ENCODE results near the gene ASTN1.

Gene ASTN1

GRCh38 chr1:177106196-177106595 lies 58.3 kb downstream of the ASTN1 start:
- TF ChIP-seq, protein P1, sequence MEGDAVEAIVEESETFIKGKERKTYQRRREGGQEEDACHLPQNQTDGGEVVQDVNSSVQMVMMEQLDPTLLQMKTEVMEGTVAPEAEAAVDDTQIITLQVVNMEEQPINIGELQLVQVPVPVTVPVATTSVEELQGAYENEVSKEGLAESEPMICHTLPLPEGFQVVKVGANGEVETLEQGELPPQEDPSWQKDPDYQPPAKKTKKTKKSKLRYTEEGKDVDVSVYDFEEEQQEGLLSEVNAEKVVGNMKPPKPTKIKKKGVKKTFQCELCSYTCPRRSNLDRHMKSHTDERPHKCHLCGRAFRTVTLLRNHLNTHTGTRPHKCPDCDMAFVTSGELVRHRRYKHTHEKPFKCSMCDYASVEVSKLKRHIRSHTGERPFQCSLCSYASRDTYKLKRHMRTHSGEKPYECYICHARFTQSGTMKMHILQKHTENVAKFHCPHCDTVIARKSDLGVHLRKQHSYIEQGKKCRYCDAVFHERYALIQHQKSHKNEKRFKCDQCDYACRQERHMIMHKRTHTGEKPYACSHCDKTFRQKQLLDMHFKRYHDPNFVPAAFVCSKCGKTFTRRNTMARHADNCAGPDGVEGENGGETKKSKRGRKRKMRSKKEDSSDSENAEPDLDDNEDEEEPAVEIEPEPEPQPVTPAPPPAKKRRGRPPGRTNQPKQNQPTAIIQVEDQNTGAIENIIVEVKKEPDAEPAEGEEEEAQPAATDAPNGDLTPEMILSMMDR (IDR thresholded peaks at IDR 0.05; ENCODE audit: low read depth, low read length, missing control alignments) = no peak
- no peak overlapping the region for H3K4me3 ChIP-seq (ENCODE audit: low read depth, low read length)
- DNase-seq (ENCODE audit: low read depth) = no peak
- in situ Hi-C loops (cut with HindIII; ENCODE audit: low sequenced_read_pairs) = no loop called here

DNA sequence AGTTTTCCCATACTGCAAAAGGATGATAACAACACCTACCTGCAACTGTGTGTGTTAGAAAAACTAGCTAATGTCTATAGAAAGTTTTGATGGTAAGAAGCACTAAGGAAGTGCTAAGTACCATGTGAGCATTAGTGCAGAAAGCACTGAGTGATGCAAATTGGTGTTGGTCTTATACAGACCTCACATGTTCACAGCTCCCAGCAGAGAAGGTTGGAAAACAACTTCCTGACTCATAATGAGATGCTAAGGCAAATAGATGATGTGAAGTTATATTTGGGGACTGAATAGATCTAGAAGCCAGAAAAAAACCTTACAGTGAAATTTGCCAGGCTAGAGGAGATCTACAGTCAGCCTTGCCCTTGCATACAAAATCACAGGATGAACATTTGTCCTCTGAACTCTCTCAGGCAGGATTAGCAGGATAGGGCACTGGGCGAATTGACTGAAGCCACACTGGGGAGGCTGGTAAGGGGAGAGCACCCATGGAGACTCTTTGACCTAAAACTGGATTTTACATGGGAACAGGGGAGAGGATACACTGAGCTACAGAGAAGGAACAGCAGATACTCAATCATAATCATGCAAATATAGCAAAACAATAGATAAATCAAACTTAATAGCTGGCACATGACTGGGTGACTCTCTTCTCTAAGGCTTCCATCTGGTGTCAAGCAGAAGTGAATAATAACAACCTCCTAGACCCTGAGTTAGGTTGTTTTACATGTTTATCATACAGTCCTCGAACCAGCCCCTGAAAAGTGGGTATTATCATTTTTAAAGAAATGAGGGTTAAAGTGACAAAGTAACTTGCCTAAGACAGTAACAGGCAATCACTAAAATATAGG lies 61.3 kb downstream of the ASTN1 start:
- TF ChIP-seq, protein P1 (IDR thresholded peaks at IDR 0.05; ENCODE audit: low read depth, low read length, missing control alignments) = no peak
- no peak overlapping the region for H3K4me3 ChIP-seq (ENCODE audit: low read depth, low read length)
- in situ Hi-C loops (cut with HindIII; ENCODE audit: low sequenced_read_pairs) = no loop called here
- DNase-seq (ENCODE audit: low read depth) = no peak

DNA sequence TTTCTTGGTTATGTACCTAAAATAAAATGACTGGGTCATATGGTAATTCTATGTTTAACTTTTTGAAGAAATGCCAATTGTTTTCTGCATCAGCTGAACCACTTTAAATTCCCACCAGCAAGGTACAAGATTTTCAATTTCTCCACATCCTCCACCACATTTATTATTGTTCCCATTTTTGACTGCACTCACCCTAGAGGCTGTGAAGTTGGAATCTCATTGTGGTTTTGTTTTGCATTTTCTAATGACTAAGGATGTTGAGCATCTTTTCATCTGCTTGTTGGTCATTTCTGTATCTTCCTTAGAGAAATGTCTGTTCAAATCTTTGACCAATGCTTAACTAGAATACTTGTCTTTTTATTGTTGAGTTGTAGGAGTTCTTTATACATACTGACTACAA lies 72.5 kb downstream of the ASTN1 start:
- TF ChIP-seq, protein P1 (IDR thresholded peaks at IDR 0.05; ENCODE audit: low read depth, low read length, missing control alignments) = no peak
- DNase-seq (ENCODE audit: low read depth) = no peak
- no peak overlapping the region for H3K4me3 ChIP-seq (ENCODE audit: low read depth, low read length)
- in situ Hi-C loops (cut with HindIII; ENCODE audit: low sequenced_read_pairs) = no loop called here

GRCh38 chr1:177091040-177091439 lies 73.5 kb downstream of the ASTN1 start:
- no peak overlapping the region for H3K4me3 ChIP-seq (ENCODE audit: low read depth, low read length)
- in situ Hi-C loops (cut with HindIII; ENCODE audit: low sequenced_read_pairs) = no loop called here
- TF ChIP-seq, protein P1 (IDR thresholded peaks at IDR 0.05; ENCODE audit: low read depth, low read length, missing control alignments) = no peak
- no peak for DNase-seq (ENCODE audit: low read depth)

DNA sequence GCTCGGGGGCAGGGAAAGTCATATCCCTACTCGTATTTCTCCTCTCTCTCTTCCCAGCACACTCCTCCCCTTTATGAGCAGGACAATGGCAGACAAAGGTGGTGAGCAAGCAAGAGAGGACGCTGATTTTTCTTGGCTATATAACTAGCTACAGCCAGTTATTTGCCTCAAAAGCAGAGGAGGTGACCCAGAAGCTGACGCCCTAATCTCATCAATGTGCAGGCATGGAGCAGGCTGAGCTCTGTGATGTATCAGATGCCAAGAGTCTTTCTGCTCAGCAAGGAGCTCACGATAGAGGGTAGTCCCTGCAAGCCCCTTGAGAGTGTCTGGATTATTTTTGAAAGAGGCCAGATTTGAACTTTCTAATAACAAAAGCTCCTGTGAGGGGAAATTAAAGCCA lies 75.5 kb downstream of the ASTN1 start:
- in situ Hi-C loops (cut with HindIII; ENCODE audit: low sequenced_read_pairs) = no loop called here
- TF ChIP-seq, protein P1 (IDR thresholded peaks at IDR 0.05; ENCODE audit: low read depth, low read length, missing control alignments) = no peak
- no peak overlapping the region for H3K4me3 ChIP-seq (ENCODE audit: low read depth, low read length)
- DNase-seq (ENCODE audit: low read depth) = no peak

DNA sequence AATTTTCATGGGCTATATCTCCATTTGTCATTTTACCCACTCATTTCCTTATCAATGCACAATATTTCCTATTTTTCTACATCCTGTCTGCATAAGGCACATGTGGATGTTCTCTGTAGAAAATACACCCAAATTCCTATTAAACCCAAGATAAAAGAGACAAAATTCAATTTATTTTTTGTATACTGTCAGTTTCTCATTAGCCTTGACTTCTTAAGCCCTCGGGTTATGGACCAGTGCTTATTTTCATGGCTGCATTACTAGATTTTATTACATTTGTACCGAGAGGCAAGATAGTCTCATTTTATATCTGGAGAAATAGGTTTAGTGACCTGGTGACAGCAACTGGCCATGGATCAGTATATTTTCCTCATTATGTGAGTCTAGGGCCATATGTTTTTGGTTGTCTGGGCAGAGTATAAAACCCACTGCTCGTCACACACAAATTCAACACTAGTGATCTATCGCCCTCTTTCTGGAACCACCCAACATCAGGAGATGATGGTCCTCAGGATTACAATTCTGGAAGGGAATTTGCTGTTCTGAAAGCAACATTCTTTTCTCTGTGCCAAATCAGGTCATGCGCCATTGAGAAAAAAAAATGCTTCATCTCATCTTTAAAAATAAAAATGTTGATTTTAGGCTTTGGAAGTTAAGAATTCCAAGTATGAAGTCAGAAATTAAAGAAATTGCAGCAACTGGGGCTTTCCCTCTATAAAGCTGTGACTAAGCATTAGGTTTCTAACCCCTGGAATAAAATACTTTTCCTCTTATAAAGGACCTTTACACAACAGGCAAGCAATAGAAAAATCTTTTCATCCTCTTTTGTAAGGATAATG lies 81.4 kb downstream of the ASTN1 start:
- in situ Hi-C loops (cut with HindIII; ENCODE audit: low sequenced_read_pairs) = no loop called here
- DNase-seq (ENCODE audit: low read depth) = no peak
- no peak overlapping the region for H3K4me3 ChIP-seq (ENCODE audit: low read depth, low read length)
- TF ChIP-seq, protein P1 (IDR thresholded peaks at IDR 0.05; ENCODE audit: low read depth, low read length, missing control alignments) = no peak

Data from astrocyte of the cerebellum (primary cell).